Measurements from ENCODE around the gene DSCAM.

The DSCAM gene

DNA sequence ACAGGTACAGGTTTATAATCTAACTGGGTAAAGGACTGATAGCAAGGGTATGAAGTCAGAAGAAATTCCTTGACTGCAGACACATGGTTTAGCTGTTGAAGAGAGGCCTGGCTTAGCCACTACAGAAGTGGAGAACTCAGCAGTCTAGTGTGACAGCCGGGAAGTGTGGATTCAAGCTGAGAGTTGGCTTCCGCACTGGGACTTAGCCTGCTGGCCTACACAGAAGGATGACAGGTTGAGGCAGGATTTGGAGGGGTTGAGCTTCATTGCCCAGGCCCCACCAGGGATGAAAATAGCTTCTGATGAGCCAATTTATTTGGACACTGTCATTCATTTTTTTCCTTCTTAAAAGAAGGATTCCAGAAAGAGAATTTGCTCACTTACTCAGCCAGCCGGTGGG is 695.3 kb downstream of the DSCAM start:
- no peak for DNase-seq

DNA sequence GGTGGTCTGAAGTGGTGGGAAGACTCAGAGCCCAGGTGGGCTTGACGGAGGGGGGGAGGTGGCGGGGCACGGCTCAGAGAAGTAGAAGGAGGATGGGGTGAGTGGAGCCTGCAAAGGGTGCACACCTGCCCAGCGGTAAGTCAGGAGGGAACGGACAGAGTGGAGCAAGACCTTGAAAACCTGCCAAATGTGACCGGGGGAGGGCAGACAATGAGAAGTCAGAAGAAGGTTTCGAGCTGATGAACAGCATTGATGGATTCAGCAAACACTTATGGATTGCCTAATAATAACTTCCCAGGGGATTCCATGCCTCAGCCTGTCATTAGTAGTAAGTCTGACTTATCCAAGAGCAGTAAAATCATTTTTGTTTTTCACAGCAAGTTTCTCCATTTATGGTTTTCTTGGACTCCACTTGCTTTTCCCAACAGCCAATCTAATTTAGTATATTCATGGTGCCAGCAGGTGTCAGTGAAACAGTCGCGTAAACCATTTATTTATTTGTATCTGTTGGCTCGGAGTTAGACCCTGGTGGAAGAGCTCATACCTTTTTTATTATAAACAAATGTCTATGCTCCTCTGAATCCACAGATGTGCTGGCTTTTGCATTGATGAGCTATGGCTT is 700.6 kb downstream of the DSCAM start:
- DNase-seq, result no peak

DNA sequence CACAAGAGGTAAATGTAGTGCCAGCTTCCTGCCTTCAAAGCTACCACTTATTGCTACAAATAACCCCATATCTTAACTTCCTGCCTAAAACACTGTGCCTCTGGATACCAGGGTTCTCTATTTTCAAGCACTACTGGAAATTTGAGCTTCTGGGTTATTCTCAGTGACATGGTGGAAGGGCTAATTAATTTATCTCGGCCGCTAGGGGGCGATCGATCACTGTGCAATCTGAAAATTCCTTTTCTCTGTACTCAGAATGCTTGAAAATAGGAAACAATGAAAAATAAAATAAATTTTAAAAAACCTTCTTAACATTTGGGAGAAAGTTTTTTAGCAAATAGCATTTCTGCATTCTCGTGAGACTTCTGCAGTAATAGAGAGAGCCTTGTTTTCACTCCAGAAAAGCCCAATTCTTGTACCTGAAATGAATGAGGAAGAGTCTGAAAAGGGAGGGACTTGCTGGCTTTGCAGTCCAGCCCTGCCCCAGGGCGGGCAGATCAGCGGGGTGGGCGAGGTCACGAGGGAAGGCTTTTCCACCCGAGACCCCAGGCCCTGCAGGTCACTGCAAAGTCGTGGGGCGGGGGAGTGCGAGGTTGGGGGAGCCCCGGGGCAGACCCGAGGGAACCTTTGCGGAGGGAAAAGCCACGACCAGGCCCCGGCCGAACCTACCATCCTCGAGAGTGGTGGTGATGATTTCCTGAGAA is 703.0 kb downstream of the DSCAM start:
- DNase-seq, result peak; percentile 17

DNA sequence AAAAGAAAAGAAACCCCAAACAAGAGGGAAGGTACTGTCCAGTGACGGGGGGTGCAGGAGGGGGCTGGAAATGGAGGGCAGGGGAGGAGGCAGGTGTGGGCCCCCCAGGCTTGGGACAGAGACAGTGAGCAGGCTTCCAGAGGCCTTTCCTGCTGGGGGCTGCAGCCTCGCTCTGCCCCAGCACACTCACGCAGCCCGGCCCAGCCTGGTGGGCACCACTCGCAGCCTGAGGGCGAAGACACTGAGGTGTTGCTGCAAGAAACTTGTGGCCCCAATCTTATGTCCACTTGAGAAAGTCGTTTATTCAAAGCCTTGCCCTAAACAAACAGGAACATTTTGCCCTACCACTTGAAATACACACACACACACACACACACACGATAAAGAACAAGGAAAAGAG is 705.3 kb downstream of the DSCAM start:
- DNase-seq, result no peak

DNA sequence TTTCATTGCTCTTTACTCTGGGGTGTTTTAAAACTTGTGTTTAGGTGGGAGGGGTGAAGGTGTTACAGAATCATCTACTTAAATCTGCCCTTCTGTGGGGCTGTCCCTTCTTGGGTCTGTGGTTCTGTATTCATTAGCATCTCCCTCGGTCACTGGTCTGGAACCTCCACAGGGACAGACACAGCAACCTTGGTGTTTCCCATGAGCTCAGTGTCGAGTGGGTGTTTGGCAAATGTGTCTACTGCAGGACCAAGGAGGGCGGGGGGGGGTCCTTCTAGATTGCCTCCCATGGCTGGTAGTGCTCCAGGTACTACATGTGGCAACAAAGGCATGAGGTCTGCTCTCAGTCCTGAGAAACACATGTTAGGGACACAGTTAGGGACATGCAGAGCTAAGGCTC is 706.3 kb downstream of the DSCAM start:
- DNase-seq, result no peak

DNA sequence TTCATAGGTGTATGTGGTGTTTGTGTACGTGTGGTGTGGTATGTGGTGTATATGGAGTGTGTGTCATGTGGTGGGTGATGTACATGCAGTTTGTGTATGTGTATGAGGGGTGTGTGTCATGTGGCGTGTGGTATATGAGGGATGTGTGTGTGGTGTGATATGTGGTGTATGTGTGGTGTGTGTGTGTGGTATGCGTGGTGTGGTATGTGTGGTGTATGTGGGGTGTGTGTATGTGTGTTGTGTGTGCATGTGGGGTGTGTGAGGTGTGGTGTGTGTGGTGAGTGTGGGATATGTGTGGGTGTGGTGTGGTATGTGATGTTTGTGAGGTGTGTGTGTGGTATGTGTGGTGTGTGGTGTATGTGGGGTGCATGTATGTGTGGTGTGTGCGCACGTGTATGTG is 707.3 kb downstream of the DSCAM start:
- DNase-seq, result no peak

DNA sequence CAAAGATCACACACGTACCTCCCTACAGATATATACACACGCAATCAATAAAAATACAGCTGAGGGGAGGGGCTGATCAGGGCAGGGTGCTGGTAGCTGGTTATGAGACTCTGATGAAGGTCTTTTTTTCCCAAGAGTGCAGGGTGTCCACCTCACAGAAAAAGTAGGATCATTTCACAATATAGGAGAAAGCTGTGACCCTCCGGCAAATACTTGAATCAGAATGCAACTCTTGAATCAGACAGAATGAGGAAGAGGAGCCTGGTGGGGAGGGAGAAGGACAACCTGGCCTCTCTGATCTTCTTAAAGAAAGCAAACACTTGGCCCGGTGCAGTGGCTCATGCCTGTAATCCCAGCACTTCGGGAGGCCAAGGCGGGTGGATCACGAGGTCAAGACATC is 710.4 kb downstream of the DSCAM start:
- no peak for DNase-seq

DNA sequence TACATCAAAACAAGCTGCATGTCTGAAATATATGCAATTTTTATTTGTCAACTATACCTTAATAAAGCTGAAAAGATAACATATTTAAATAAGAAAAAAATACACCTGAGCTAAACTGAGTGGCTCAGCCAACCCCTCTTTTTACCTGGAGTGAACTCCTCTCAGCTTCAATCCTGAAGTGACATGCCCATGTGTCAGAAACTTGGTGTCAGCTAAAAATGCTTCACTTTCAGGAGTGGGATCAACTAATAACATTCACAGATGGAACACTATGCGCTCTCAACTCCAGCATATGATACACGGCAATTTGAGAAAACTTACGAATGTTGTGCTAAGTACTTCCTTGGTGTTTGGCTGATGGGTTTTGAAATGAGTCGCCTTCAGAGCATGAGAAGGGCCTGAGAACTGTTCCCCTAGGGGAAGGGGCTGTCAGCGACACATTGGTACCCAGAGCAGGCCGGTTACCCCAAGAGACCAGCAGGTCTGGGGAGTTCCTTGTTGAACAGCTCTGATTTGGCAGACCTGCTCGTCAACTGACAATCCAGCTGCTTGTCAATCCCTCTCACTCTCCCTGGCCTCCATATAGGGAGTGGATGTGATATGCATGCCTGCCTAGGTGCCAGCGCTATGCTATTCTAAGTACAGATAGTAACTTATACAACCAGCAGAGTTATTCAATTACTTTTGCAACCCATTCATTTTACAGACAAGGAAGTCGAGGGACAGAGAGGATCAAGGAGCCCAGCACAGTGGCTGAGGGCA is 712.0 kb downstream of the DSCAM start:
- no peak for DNase-seq

DNA sequence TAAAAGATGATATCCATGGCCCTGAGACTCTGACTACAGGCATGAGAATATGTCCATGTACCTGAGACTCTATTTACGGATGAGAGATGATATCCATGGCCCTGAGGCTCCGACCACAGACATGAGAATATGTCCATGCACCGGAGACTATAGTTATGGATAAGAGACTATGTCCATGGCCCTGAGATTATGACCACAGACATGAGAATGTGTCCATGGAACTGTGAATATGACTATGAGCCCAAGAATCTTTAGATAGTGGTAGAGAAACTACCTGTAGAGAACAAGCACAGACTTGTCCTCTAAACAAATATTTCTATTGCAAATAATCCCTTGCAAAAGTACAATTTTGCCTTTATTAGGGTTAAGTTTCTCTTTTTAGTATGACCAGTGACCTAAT is 716.5 kb downstream of the DSCAM start:
- no peak for DNase-seq

DNA sequence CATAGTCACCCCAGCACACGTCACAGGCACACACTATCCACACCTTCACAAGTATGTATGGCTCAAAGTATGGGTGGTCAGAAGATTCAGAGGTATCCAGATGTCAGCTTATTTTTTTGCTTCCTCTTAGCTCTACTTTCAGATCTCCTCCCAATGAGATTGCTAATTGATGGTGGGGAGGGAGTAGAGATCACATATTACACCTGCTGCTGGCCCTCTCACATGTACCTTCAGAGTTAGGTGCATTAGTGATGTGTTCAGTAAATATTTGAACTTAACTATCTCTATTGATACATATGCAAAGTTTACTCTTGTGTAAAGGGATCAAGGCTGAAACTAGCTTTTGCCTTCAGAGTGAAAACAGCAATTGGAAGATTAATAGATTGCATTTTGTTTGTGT is 717.1 kb downstream of the DSCAM start:
- no peak for DNase-seq

DNA sequence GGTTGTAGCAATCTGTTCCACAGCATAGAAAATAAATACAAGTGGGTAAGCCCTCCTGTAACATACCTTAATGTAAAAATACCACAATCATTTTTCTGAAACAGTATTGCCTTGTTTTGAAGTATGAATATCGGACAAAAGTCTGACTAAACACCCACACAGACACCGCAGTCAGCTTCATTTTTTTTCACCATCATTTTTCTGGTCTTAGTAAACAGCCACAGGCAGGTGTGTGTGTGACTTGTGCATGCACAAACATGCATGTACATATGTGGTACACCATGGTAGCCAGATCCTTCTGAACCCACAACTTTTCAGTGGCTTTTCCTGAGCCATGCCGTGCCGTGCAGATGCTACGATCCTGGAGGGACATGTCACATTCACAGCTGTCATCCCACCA is 718.1 kb downstream of the DSCAM start:
- no peak for DNase-seq

DNA sequence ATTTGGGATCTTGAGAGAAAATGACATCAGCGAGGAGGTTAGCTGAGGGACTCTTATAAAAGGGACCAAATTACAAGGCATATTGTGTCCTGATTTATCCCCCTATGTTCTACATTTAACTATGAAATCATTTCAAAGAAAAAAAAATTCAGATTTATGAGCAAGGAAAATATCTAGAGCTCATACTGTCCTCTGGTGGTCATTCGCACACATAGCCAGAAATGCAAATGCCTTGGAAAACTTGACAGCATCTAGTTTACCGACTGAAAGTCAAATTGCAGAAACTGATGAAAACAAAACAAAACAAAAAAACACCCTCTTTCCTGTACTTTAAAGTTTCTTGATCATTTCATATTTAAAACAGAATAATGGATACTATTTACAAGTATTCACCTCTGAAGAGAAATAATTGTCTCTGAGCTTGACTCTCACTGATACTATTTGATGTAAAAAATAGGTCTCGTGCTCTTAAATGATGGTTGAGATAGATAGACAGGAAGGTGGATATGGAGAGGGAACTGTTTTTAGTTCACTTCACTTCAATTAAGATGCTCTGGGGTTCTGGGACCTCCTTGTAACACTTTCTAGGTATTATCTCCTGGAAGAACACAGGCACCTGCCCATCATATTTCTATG is 725.9 kb downstream of the DSCAM start:
- no peak for DNase-seq

DNA sequence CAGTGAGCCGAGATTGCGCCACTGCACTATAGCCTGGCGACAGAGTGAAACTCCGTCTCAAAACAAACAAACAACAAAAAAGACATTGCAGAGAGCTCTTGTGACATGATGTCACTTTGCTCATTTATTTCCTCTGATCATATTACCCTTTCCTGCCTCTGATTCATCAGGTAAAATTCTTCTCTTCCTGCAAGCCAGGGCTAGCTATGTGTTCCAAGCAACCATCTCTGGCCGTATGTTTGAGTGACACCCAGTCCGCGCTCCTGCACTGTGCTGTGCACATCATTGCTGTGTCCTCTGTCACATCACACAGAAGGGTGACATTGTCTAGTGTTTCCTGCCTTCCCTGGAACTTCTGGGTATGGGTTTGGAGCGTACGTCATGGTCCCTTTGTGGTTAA is 728.4 kb downstream of the DSCAM start:
- no peak for DNase-seq

DNA sequence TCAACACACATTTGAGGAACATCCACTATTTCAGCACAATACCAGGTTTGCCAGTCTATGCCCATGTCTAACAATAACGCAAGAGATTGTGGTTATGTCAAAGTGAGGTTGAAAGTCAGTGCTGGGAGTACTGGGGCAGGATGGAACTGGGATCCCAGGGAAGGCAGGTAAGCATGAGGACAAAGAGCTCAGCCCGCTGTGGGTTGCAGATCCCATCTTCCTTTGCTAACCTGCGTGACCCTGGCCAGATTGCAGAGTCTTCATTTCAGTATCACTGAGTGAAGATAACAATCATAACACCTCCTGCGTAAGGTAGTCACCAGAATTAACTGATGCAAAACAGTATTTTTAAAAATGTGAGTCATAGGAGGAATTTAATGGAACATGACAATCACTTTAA is 729.7 kb downstream of the DSCAM start:
- no peak for DNase-seq

DNA sequence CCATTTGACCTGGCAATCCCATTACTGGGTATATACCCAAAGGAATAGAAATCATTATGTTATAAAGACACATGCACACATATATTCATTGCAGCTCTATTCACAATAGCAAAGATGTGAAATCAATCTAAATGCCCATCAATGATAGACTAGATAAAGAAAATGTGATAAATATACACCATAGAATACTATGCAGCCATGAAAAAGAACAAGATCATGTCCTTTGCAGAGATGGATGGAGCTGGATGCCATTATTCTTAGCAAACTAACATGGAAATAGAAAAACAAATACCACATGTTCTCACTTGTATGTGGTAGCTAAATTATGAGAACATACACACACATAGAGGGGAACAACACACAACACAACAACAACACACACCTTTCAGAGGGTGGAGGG is 731.2 kb downstream of the DSCAM start:
- no peak for DNase-seq

DNA sequence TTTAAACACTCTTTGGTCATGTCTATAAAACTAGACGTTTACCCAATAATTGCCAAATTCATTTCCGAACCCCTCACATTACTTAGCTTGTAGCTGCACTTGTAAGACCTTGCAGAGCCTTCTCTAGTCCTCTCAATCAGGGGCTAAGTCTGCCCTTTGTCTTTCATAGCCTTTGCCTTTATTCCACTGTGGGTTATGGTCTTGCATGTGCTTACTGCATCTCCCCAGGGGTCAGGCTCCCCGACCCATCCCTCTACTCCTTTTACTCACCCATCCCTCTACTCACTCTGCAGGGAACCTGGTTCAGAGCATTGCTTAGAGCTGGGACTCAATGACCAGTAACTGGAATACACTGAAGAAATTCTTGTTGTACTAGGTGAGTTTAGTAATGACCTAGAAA is 744.3 kb downstream of the DSCAM start:
- DNase-seq, result no peak

DNA sequence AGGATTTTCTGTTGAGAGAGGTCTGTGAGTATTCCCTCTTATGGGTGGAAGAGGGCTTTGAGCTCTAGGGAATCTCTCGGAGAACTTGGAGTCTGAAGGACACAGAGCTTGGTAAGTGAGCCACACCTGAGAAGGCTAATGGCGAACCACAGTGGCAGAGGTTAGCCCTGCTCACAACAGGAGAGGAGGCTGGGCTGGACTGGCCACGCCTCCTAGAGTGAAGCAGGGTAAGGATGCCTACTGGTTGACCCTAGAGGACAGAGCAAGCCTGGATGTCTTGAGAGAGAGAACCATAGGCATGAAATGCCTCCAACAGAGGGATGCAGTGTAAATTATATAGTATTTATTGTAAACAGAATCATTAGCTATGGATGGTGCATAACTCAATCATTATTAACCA is 747.1 kb downstream of the DSCAM start:
- DNase-seq, result no peak

DNA sequence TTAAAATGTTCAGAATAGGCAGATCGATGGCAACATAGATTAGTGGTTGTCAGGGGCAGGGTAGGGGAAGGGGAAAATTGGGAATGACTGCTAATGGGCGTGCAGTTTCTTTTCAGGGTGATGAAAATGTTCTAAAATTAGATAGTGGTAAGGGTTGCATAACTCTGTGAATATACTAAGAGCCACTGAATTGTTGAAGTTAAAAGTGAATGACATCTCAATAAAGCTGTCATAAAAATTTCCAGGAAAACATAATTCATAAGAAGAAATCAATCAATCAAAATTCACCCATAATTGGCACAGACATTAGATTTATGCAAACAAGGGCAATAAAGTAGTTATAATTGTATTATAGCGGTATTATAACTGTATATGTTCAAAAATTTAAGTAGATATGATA is 751.5 kb downstream of the DSCAM start:
- no peak for DNase-seq

DNA sequence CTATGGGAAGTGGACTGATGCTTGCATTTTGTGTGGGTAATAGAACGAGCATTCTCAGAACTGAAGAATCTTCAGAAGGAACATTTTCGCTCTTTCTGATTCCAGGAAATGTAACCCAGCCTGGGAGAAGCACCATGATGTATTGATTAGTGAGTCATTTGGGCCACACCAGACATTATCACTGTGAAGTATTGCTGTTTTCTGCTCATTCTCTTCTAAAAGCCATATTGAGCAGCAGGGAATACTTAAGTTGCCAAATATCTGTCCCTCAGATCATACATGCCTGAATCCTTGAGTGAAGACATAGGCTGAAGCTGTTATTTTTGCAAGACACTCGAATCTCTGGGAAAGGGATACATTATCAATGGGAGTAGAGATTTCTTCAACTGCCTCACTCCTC is 766.6 kb downstream of the DSCAM start:
- DNase-seq, result no peak

DNA sequence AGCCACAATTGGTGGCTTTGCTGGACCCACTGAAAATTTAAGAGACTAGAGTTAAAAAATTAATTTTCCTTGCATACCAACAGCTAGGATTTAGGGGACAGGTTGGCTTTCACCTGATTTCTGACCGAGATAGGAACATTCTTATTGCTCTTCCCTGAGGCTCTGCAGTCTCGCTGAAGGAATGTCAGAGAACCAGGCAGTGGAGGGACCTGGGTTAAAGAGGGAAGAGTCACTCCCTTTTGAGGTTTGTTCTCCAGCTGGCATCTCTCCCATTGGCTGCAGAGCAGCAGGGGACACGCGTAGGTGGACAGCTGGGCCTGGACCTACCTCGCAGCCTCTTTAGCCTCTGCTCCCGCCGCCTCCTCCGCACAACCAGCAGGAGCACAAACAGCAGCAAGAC is 772.2 kb downstream of the DSCAM start:
- DNase-seq, result no peak

DNA sequence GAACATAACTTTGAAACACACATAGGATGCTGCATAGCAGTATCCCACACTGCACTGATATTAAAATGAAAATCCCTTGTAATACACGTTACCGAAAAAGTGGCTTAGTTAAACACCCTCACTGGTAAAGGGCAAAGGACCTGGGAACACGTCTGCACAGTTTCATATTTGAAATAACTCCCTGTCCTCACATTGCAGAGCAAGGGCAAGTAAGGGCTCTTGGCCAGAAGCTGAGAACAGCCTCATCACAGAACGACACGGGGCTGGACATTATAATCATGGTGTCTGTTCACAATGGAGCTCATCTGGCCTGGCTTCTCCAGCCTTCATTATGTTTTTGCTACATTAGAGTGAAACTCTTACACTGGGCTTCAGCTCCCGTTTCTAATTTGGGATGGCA is 772.8 kb downstream of the DSCAM start:
- no peak for DNase-seq

DNA sequence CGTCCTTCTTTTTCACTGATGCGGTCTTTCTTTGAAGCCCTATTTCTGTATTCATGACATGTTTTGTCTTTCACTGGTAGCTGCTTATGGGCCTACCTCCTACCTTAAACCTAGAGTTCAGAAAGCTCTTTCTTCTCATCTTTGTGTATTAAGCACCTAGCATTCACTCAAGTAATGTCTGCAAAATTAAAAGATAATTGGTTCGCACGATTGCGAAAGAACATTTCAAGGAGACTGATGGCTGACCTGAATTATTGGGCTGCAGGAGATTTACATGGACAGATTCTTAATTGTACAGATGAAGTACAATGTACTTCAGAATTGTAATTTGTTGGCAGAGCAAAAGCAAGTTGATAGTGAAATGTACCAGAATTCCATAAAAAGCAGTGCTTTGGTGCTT is 773.3 kb downstream of the DSCAM start:
- DNase-seq, result no peak

DNA sequence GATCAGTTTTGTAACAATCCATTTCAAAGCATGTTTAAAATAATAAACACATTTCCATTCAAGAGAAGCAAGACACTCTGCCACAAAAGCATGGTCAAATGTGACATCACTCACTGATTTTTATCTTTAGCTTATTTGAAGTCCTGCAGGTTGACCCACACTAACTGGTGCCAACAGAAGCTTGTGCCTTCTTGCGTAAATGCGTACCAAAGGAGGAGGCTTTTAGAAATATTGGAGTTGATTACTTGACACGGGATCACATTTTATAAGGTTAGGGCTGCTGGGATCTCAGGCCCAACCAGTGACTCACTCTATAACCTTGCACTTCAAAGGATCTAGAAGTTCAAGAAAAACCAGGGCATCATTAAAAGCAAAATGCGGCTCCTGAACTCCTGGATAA is 776.1 kb downstream of the DSCAM start:
- DNase-seq, result no peak

DNA sequence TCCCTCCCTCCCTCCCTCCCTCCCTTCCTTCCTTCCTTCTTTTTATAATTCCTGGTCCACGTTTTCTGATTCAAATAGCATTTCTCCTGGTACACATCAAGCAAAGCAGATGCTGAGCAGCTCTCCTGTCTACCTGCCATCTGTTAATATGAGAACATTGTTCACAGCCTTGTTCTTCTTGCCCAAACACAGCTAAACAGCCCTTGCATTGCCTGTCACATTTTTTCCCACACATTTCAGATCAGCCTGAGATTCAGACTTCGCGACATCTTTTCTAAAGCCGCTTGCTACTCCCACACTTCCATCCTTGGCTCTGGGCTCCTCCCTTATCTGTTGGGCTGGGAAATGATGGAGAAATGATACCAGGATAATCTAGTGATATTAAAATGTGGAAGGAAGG is 779.2 kb downstream of the DSCAM start:
- no peak for DNase-seq

All from 8988T (cell line).